ENCODE results near the gene SLC39A11.
A peak's percentile ranks its signal among the peaks of the same experiment; 100 is the strongest.

Gene SLC39A11

DNA sequence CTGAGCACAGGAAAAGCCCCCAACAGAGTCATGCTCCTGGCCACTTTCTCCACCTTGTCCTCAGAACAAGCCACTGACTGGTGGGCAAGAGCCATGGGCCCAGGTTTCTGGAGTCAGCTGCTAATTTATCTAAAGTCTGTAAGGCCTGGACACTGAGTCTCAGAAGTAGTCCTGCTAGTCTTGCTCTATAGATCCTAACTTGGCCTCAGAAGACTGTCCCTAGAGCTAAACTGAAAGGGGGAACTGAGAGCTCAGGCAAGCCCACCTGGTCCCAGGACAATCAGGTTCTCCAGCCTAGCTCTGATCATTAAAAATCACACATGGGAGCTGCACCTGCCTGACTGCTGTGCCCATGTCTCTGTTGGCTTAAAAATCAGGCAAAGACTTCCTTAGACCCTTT is 485.8 kb downstream of the SLC39A11 start:
- Histone ChIP-seq H3K27me3 (no peaks in the 10 kb centered on the region), H3K27ac (no peak overlapping the region), H4K20me1 (no peaks in the 10 kb centered on the region), H3K9me3 (peaks cover 8% of the 10 kb centered on the region), H3K9ac (no peak overlapping the region), H3K4me1 (no peaks in the 10 kb centered on the region), H3K36me3 (no peaks in the 10 kb centered on the region), H3K4me3 (no peak overlapping the region), H3K4me2 (no peak overlapping the region)
- no peak for TF ChIP-seq Cebpa-rat (IDR thresholded peaks at IDR 0.05)

GRCh38 chr17:72605543-72605942 is 486.9 kb downstream of the SLC39A11 start:
- Histone ChIP-seq H3K27ac (no peak overlapping the region), H3K9ac (no peak overlapping the region), H3K4me3 (no peak overlapping the region), H3K9me3 (peaks cover 8% of the 10 kb centered on the region), H3K36me3 (no peaks in the 10 kb centered on the region), H3K4me2 (no peak overlapping the region), H4K20me1 (no peaks in the 10 kb centered on the region), H3K27me3 (no peaks in the 10 kb centered on the region), H3K4me1 (no peaks in the 10 kb centered on the region)
- TF ChIP-seq Cebpa-rat (IDR thresholded peaks at IDR 0.05) = no peak

DNA sequence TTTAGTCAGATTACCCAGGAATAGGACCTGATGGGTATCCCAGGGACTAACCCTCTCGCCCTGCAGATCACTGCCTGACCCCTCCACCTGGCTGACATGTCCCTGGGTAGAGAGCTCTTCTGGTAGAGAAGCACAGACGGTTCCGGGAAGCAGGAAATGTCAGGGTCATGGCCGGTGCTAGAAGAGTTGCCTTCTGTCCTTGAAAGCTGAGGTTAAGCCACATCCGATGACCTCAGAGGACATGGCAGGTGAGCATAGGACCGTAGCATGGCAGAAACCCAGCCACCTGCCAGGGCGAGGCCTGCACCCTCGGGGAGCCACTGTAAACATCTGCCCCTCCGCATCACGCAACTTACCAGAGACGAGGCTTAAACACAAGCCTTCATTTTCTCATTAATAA is 488.0 kb downstream of the SLC39A11 start:
- H3K9me3 ChIP-seq = peaks cover 8% of the 10 kb centered on the region
- H3K9ac ChIP-seq = no peak overlapping the region
- H3K36me3 ChIP-seq = no peaks in the 10 kb centered on the region
- no peaks in the 10 kb centered on the region for H3K4me1 ChIP-seq
- H4K20me1 ChIP-seq = no peaks in the 10 kb centered on the region
- no peak overlapping the region for H3K4me2 ChIP-seq
- H3K27ac ChIP-seq = no peak overlapping the region
- H3K27me3 ChIP-seq = no peaks in the 10 kb centered on the region
- no peak overlapping the region for H3K4me3 ChIP-seq
- TF ChIP-seq Cebpa-rat (IDR thresholded peaks at IDR 0.05) = no peak

DNA sequence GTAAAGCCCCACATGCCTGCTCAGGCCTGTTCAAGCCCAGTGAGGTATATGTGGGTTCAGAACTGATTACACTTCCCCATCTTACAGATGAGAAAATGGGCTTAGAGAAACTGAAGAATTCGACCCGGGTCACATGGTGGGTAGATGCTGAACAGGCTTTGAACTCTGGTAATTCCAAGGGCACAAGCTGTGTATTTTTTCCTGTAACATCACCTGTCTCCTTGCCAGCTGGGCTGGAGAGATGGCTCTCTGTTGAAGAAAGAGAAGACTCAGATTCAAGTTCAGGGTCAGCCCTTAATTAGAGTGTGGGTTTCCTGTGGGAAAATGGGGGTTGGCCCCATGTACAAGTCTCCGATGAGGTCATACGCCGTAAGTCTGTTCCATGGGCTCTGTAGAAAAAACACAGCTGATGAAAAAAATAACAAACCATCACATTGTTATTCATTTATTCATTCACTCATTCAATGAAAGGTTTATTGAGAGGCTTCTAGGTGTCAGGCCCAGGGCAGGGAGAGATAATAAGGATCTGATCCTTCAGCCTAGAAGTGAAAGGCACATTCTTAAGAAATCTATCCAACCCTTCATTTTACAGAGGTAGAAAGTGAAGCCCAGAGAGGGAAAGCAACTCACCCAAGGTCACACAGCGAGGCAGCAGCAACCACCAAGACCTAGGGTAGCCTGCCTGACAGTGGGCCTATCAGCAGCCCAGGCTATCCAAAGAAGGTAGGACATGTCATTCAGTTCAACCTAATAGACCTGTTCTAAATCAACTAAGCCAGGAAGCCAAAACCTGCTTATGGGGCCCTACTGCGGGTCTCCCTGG is 488.9 kb downstream of the SLC39A11 start:
- H3K27me3 ChIP-seq = no peaks in the 10 kb centered on the region
- H3K4me1 ChIP-seq = peaks cover 5% of the 10 kb centered on the region
- H4K20me1 ChIP-seq = no peaks in the 10 kb centered on the region
- H3K9ac ChIP-seq = no peak overlapping the region
- no peak for TF ChIP-seq Cebpa-rat (IDR thresholded peaks at IDR 0.05)
- H3K4me2 ChIP-seq = 0 out of 2 replicates have a peak overlapping the region, but pooled peaks have one; percentile 15
- no peak overlapping the region for H3K4me3 ChIP-seq
- H3K27ac ChIP-seq = no peak overlapping the region
- peaks cover 8% of the 10 kb centered on the region for H3K9me3 ChIP-seq
- no peaks in the 10 kb centered on the region for H3K36me3 ChIP-seq

- no peak overlapping the region for H3K4me3 ChIP-seq
- H3K27ac ChIP-seq = no peak overlapping the region
- H3K9me3 ChIP-seq = no peaks in the 10 kb centered on the region; the same call in 1 of the 2 replicates
- no peak for TF ChIP-seq Cebpa-rat (IDR thresholded peaks at IDR 0.05)
- H3K36me3 ChIP-seq = no peaks in the 10 kb centered on the region
- no peak overlapping the region for H3K9ac ChIP-seq
- no peaks in the 10 kb centered on the region for H4K20me1 ChIP-seq
- peak overlapping the region; percentile 15; the same call in 1 of the 2 replicates for H3K4me2 ChIP-seq
- no peaks in the 10 kb centered on the region for H3K27me3 ChIP-seq
- peaks cover 14% of the 10 kb centered on the region for H3K4me1 ChIP-seq
These were observed 489.7 kb downstream of the SLC39A11 start for GRCh38 chr17:72602517-72603419.

GRCh38 chr17:72600934-72601333 is 491.6 kb downstream of the SLC39A11 start:
- Histone ChIP-seq H3K9ac (no peak overlapping the region), H3K27me3 (no peaks in the 10 kb centered on the region), H3K4me3 (no peak overlapping the region), H3K36me3 (no peaks in the 10 kb centered on the region), H3K9me3 (no peaks in the 10 kb centered on the region), H3K4me2 (no peak overlapping the region), H3K4me1 (peaks cover 14% of the 10 kb centered on the region), H4K20me1 (no peaks in the 10 kb centered on the region), H3K27ac (no peak overlapping the region)
- TF ChIP-seq Cebpa-rat (IDR thresholded peaks at IDR 0.05) = no peak

GRCh38 chr17:72599891-72600290 is 492.6 kb downstream of the SLC39A11 start:
- no peaks in the 10 kb centered on the region for H3K36me3 ChIP-seq
- H3K4me2 ChIP-seq = no peak overlapping the region
- H4K20me1 ChIP-seq = no peaks in the 10 kb centered on the region
- H3K9ac ChIP-seq = no peak overlapping the region
- no peak overlapping the region for H3K27ac ChIP-seq
- no peak for TF ChIP-seq Cebpa-rat (IDR thresholded peaks at IDR 0.05)
- H3K4me1 ChIP-seq = peaks cover 14% of the 10 kb centered on the region
- no peaks in the 10 kb centered on the region for H3K9me3 ChIP-seq
- no peaks in the 10 kb centered on the region; the same call in 1 of the 2 replicates for H3K27me3 ChIP-seq
- no peak overlapping the region for H3K4me3 ChIP-seq

DNA sequence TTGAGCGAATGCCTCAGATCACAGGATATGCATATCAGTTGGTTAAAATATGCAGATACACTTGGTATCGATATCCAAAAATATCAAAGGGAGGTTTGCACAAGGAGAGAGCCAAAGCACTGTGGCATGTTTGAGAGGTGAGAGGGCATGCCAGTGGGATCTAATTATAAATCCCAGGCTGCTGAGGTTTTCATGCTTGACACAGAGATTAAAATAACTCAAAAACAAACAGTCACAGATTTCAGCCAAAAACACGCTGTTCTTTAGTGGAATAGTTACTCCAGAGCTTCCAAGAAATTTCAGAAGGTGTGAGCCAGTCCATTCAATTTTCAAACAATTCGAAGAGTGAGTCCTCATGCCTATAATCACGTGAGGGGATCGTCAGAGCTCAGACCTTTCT is 493.8 kb downstream of the SLC39A11 start:
- Histone ChIP-seq H3K4me2 (peak overlapping the region; percentile 47), H3K27ac (no peak overlapping the region)

GRCh38 chr17:72597354-72598087 is 495.0 kb downstream of the SLC39A11 start:
- no peaks in the 10 kb centered on the region; the same call in 1 of the 2 replicates for H3K9me3 ChIP-seq
- no peaks in the 10 kb centered on the region for H3K36me3 ChIP-seq
- H3K27ac ChIP-seq = no peak overlapping the region
- no peak for TF ChIP-seq Cebpa-rat (IDR thresholded peaks at IDR 0.05)
- H4K20me1 ChIP-seq = no peaks in the 10 kb centered on the region
- H3K4me3 ChIP-seq = no peak overlapping the region
- no peak overlapping the region for H3K9ac ChIP-seq
- peaks cover 14% of the 10 kb centered on the region for H3K4me1 ChIP-seq
- H3K4me2 ChIP-seq = no peak overlapping the region
- peaks cover 18% of the 10 kb centered on the region for H3K27me3 ChIP-seq

More for the DNA sequence above, 493.8 kb downstream of the SLC39A11 start:
- Histone ChIP-seq H3K9ac (no peak overlapping the region), H3K36me3 (no peaks in the 10 kb centered on the region), H3K9me3 (no peaks in the 10 kb centered on the region; the same call in 1 of the 2 replicates), H3K27me3 (peaks cover 7% of the 10 kb centered on the region), H4K20me1 (no peaks in the 10 kb centered on the region), H3K4me3 (no peak overlapping the region), H3K4me1 (peaks cover 14% of the 10 kb centered on the region)
- TF ChIP-seq Cebpa-rat (IDR thresholded peaks at IDR 0.05) = no peak

Measured in BLaER1 (cell line).